H1 (cell line): ENCODE results near the gene FHIT. TPM values are rescaled to one million over a fixed set of nuclear protein-coding genes. Genes with fewer than 3 reads are reported as not detected.

Experiments
- CTCF ChIA-PET: fragments of 300-600 bp; sonication (Branson Sonifier 250); formaldehyde crosslinking; loops from one replicate; lab custom pipeline; 2021; ENCODE audit not compliant: partially characterized antibody; lab: Charles Lee
- POLR2A ChIA-PET: fragments of 300-600 bp; sonication (Branson Sonifier 250); formaldehyde crosslinking; loops from one replicate; lab custom pipeline; 2021; ENCODE audit warnings: inconsistent platforms; ENCODE audit not compliant: partially characterized antibody; lab: Charles Lee
- DNase-seq, 2 experiments: peaks; one replicate each; pipeline versions ENCODE4 v3.0.0 to v3.0.0-alpha.2; 2010 to 2022; ENCODE audit warnings: low spot score in 2 of 2, low read depth in 1 of 2, mixed read lengths in 1 of 2
- FAIRE-seq: peaks from 2 replicates; lab custom pipeline; 2011; peaks lifted over from hg19 to GRCh38; lab: Jason Lieb, UNC
- H2AFZ ChIP-seq: 2 replicates; pipeline ENCODE4 v1.8.1; 2012; ENCODE audit warnings: low read length, inconsistent platforms
- H2AK5ac ChIP-seq: 2 replicates; pipeline ENCODE4 v1.6.1; 2013; ENCODE audit warnings: low read depth, low read length
- H2BK120ac ChIP-seq: replicated peaks from 2 replicates; pipeline ENCODE3; 2013; ENCODE audit warnings: low read depth, low read length, inconsistent platforms
- H2BK12ac ChIP-seq: 2 replicates; pipeline ENCODE4 v1.6.1; 2013; ENCODE audit warnings: low read depth, low read length
- H2BK15ac ChIP-seq: 2 replicates; pipeline ENCODE4 v1.6.1; 2013; ENCODE audit warnings: low read length
- H2BK20ac ChIP-seq: 2 replicates; pipeline ENCODE4 v1.6.1; 2013; ENCODE audit warnings: low read length
- H2BK5ac ChIP-seq: 2 replicates; pipeline ENCODE4 v1.6.1; 2013; ENCODE audit warnings: low read depth, low read length
- H3K14ac ChIP-seq: 2 replicates; pipeline ENCODE4 v1.6.1; 2013; ENCODE audit warnings: inconsistent platforms; ENCODE audit not compliant: insufficient read length
- H3K18ac ChIP-seq: 2 replicates; pipeline ENCODE4 v1.6.1; 2013; ENCODE audit warnings: low read length; ENCODE audit errors: extremely low read depth
- H3K23ac ChIP-seq: 2 replicates; pipeline ENCODE4 v1.6.1; 2013; ENCODE audit warnings: inconsistent platforms; ENCODE audit not compliant: insufficient read length
- H3K23me2 ChIP-seq: 2 replicates; pipeline ENCODE4 v1.6.1; 2013; ENCODE audit warnings: low read depth, low read length
- H3K27ac ChIP-seq: 2 replicates; pipeline ENCODE4 v1.6.1; 2011; ENCODE audit warnings: low read depth, low read length, inconsistent platforms
- H3K27me3 ChIP-seq, 4 experiments: replicated peaks in 1 of 4; 1 replicate in 1 of 4; 2 replicates in 3 of 4; pipeline versions ENCODE4 v1.6.1 to v1.8.1; 2011 to 2013; ENCODE audit warnings: low read length in 3 of 4, mild to moderate bottlenecking in 3 of 4, inconsistent platforms in 2 of 4, mixed read lengths in 2 of 4, moderate library complexity in 1 of 4; ENCODE audit not compliant: control insufficient read depth in 3 of 4, insufficient read depth in 3 of 4; ENCODE audit errors: extremely low read depth in 1 of 4
- H3K36me3 ChIP-seq, 4 experiments: 2 replicates each; pipeline versions ENCODE4 v1.6.1 to v1.8.1; 2011 to 2013; ENCODE audit warnings: mild to moderate bottlenecking in 4 of 4, low read length in 3 of 4, moderate library complexity in 2 of 4, control low read depth in 1 of 4, inconsistent platforms in 1 of 4; ENCODE audit not compliant: insufficient read depth in 4 of 4, control insufficient read depth in 2 of 4
- H3K4ac ChIP-seq: replicated peaks from 2 replicates; pipeline ENCODE3; 2013; ENCODE audit warnings: low read length, low read depth, mixed read lengths, inconsistent platforms; ENCODE audit not compliant: insufficient read length
- H3K4me1 ChIP-seq, 4 experiments: replicated peaks in 1 of 4; 1 replicate in 1 of 4; 2 replicates in 3 of 4; pipeline versions ENCODE4 v1.6.1 to v1.8.1; 2011 to 2013; ENCODE audit warnings: low read length in 3 of 4, inconsistent platforms in 2 of 4, mixed read lengths in 1 of 4; ENCODE audit not compliant: insufficient read depth in 4 of 4, control insufficient read depth in 3 of 4
- H3K4me2 ChIP-seq, 2 experiments: 2 replicates each; pipeline versions ENCODE4 v1.6.1 to v1.8.1; 2011 to 2013; ENCODE audit warnings: low read depth in 2 of 2, low read length in 2 of 2, control low read depth in 1 of 2, inconsistent platforms in 1 of 2, mild to moderate bottlenecking in 1 of 2; ENCODE audit not compliant: insufficient read depth in 1 of 2
- H3K4me3 ChIP-seq, 4 experiments: fragments of 200-600, 300-600 bp in 1 of 4; sonication (generic), shearing (Covaris generic), sonication (Bioruptor Twin) in 1 of 4; 2 replicates each; pipeline versions ENCODE4 v1.5.1 to v1.8.1; 2011 to 2016; ENCODE audit warnings: low read length in 4 of 4, low read depth in 3 of 4, control low read depth in 2 of 4, inconsistent platforms in 2 of 4, mild to moderate bottlenecking in 2 of 4, mixed read lengths in 1 of 4, moderate library complexity in 1 of 4; ENCODE audit not compliant: insufficient read depth in 2 of 4; ENCODE audit errors: extremely low read depth in 1 of 4
- H3K56ac ChIP-seq: replicated peaks from 2 replicates; pipeline ENCODE3; 2013; ENCODE audit warnings: low read depth, mild to moderate bottlenecking, mixed read lengths, low read length, inconsistent platforms; ENCODE audit not compliant: insufficient read length
- H3K79me1 ChIP-seq: 2 replicates; pipeline ENCODE4 v1.6.1; 2013; ENCODE audit warnings: low read depth, low read length, control low read depth
- H3K79me2 ChIP-seq, 2 experiments: 2 replicates each; pipeline versions ENCODE4 v1.6.1 to v1.8.1; 2012 to 2013; ENCODE audit warnings: low read length in 2 of 2, mild to moderate bottlenecking in 2 of 2, inconsistent platforms in 1 of 2; ENCODE audit not compliant: insufficient read depth in 2 of 2, control insufficient read depth in 1 of 2
- H3K9ac ChIP-seq, 4 experiments: replicated peaks in 1 of 4; 1 replicate in 1 of 4; 2 replicates in 3 of 4; pipeline versions ENCODE4 v1.6.1 to v1.8.1; 2011 to 2013; ENCODE audit warnings: low read depth in 3 of 4, low read length in 3 of 4, control low read depth in 2 of 4, mild to moderate bottlenecking in 2 of 4, moderate library complexity in 2 of 4, inconsistent platforms in 1 of 4; ENCODE audit errors: extremely low read depth in 1 of 4
- H3K9me3 ChIP-seq, 2 experiments: 2 replicates each; pipeline versions ENCODE4 v1.6.1 to v1.8.1; 2012 to 2013; ENCODE audit warnings: mild to moderate bottlenecking in 2 of 2, moderate library complexity in 2 of 2, control low read depth in 1 of 2, inconsistent platforms in 1 of 2, low read depth in 1 of 2, low read length in 1 of 2, mixed read lengths in 1 of 2; ENCODE audit not compliant: insufficient read depth in 2 of 2
- H4K20me1 ChIP-seq, 2 experiments: replicated peaks in 1 of 2; 2 replicates each; pipeline versions ENCODE3 to v1.8.1; 2011 to 2013; ENCODE audit warnings: inconsistent platforms in 2 of 2, low read length in 2 of 2, mild to moderate bottlenecking in 1 of 2; ENCODE audit not compliant: insufficient read depth in 2 of 2, control insufficient read depth in 1 of 2
- H4K5ac ChIP-seq: 2 replicates; pipeline ENCODE4 v1.6.1; 2013; ENCODE audit warnings: low read length, low read depth, mixed read lengths, inconsistent platforms; ENCODE audit not compliant: insufficient read length
- H4K8ac ChIP-seq: 2 replicates; pipeline ENCODE4 v1.8.0; 2013; ENCODE audit warnings: mild to moderate bottlenecking, moderate library complexity, low read length, inconsistent platforms; ENCODE audit not compliant: insufficient read depth; ENCODE audit errors: extremely low read depth
- H4K91ac ChIP-seq: replicated peaks from 2 replicates; pipeline ENCODE3; 2013; ENCODE audit warnings: low read length, mixed read lengths, inconsistent platforms; ENCODE audit not compliant: insufficient read length
- CEBPB ChIP-seq: IDR thresholded peaks from 2 replicates; pipeline ENCODE4 v1.6.1; 2012; ENCODE audit warnings: low read depth, low read length
- CHD1 ChIP-seq: IDR thresholded peaks from 2 replicates; pipeline ENCODE4 v1.6.1; 2012; ENCODE audit warnings: low read depth, low read length, improper control_type of control experiment
- EZH2 ChIP-seq: fragments of 200-600 bp; sonication (generic); IDR thresholded peaks from 2 replicates; pipeline ENCODE4 v1.7.1; 2012; ENCODE audit warnings: low read depth, mild to moderate bottlenecking, moderate library complexity, low read length, inconsistent platforms; ENCODE audit not compliant: severe bottlenecking
- JUN ChIP-seq: IDR thresholded peaks from 2 replicates; pipeline ENCODE4 v1.6.1; 2011; ENCODE audit warnings: low read depth, mild to moderate bottlenecking, improper control_type of control experiment, low read length
- KDM1A ChIP-seq: fragments of 200-600, 300-600 bp; sonication (generic); IDR thresholded peaks from 2 replicates; pipeline ENCODE4 v1.7.1; 2016; ENCODE audit warnings: mild to moderate bottlenecking, low read length, borderline replicate concordance
- POU5F1 ChIP-seq: IDR thresholded peaks from 2 replicates; pipeline ENCODE4 v1.6.1; 2011; ENCODE audit warnings: low read depth, mild to moderate bottlenecking, low read length, moderate library complexity
- RBBP5 ChIP-seq: IDR thresholded peaks from 2 replicates; pipeline ENCODE4 v1.7.1; 2012; ENCODE audit warnings: low read depth, mild to moderate bottlenecking, inconsistent platforms, low read length, moderate library complexity, borderline replicate concordance
- RFX5 ChIP-seq: IDR thresholded peaks from 2 replicates; pipeline ENCODE4 v1.6.1; 2011; ENCODE audit warnings: low read depth, low read length, improper control_type of control experiment, borderline replicate concordance
- RNF2 ChIP-seq: fragments of 200-900, 300-1000 bp; sonication (generic); IDR thresholded peaks from 2 replicates; pipeline ENCODE4 v1.7.1; 2016; ENCODE audit warnings: borderline replicate concordance, low read depth, mild to moderate bottlenecking, antibody characterized with exemption, low read length; ENCODE audit not compliant: poor library complexity, severe bottlenecking; ENCODE audit errors: missing control alignments
- SAP30 ChIP-seq: fragments of 300-600 bp; sonication (generic); IDR thresholded peaks from 2 replicates; pipeline ENCODE4 v1.7.1; 2012; ENCODE audit warnings: low read length, moderate library complexity, mild to moderate bottlenecking, inconsistent platforms; ENCODE audit not compliant: insufficient read depth, insufficient replicate concordance
- SIRT6 ChIP-seq: IDR thresholded peaks from one replicate; pipeline ENCODE4 v1.7.1; 2012; ENCODE audit warnings: low read length, inconsistent platforms
- TAF1 ChIP-seq: IDR thresholded peaks from 2 replicates; pipeline ENCODE4 v1.6.1; 2011; ENCODE audit warnings: mild to moderate bottlenecking, low read depth, low read length
- USF2 ChIP-seq: IDR thresholded peaks from 2 replicates; pipeline ENCODE4 v1.6.1; 2011; ENCODE audit warnings: low read length, improper control_type of control experiment
- YY1 ChIP-seq: IDR thresholded peaks from 2 replicates; pipeline ENCODE4 v1.6.1; 2011; ENCODE audit warnings: low read depth, mild to moderate bottlenecking, low read length
- whole genome bisulfite sequencing, 2 experiments: shearing (Covaris generic) in 1 of 2; methylation state at CpG; one replicate each; pipeline versions ENCODE4 v1.1.6 to v1.1.7; 2013 to 2015; ENCODE audit warnings: low lambda C conversion rate in 2 of 2, mixed read lengths in 2 of 2, inconsistent platforms in 1 of 2, low coverage in 1 of 2, missing lambda C conversion rate in 1 of 2; ENCODE audit not compliant: insufficient replicate concordance in 2 of 2, insufficient coverage in 1 of 2, insufficient read length in 1 of 2; ENCODE audit errors: extremely low coverage in 1 of 2, missing lambda C conversion rate in 1 of 2; 5-methylcytosine and 5-hydroxymethylcytosine counted together
- polyA plus RNA-seq, 7 experiments: library from polyadenylated mRNA; depleted of rRNA in 3 of 7; stranded (reverse) in 5 of 7; unstranded in 2 of 7; fragments of >200 nt in 5 of 7; fragments of 200-250 nt in 2 of 7; gene quantifications; 1 replicate in 5 of 7; 2 replicates in 1 of 7; 4 replicates in 1 of 7; pipeline versions ENCODE4 v1.2.1 to v1.2.3, GENCODE V29; 2011 to 2013; ENCODE audit warnings: missing spikeins in 2 of 7, mixed read lengths in 2 of 7
- total RNA-seq: library from RNA; stranded (reverse); fragmentation: NEBNext Ultra II Directional; extraction: Animal tissue kit (Norgen Biotek cat#: 25700); gene quantifications from 2 replicates; pipeline ENCODE4 v1.2.1, GENCODE V29; 2021

The FHIT gene
- total and polyA plus RNA-seq, 2 of the 8 experiments (the other 6 are each of a cell fraction or from before 2014, with no cell fraction given): 1.2 to 3.2 TPM

- Histone ChIP-seq H2BK120ac (no peak overlapping the region), H3K4ac (no peak overlapping the region), H4K20me1 (no peaks in the 10 kb centered on the region), H3K27me3 (no peaks in the 10 kb centered on the region), H2BK15ac (no peak overlapping the region), H3K56ac (no peak overlapping the region), H3K4me1 (peaks cover 0 to 2% (median 0%) of the 10 kb centered on the region in 4 experiments; a peak in 2 of 7 replicates), H3K9ac (no peak overlapping the region), H4K91ac (no peak overlapping the region), H4K8ac (no peak overlapping the region), H3K79me2 (no peaks in the 10 kb centered on the region), H3K14ac (no peak overlapping the region), H3K9me3 (no peaks in the 10 kb centered on the region), H3K4me2 (no peak overlapping the region), H2BK20ac (no peak overlapping the region; the same call in 1 of the 2 replicates), H3K18ac (no peak overlapping the region), H3K36me3 (no peaks in the 10 kb centered on the region), H2BK5ac (no peak overlapping the region), H3K23me2 (no peaks in the 10 kb centered on the region), H3K79me1 (no peaks in the 10 kb centered on the region), H2BK12ac (no peak overlapping the region), H2AFZ (no peak overlapping the region), H2AK5ac (no peak overlapping the region), H3K23ac (no peak overlapping the region), H3K4me3 (no peak overlapping the region), H4K5ac (no peak overlapping the region), H3K27ac (no peak overlapping the region)
- no peak for DNase-seq
- 92% methylated on average over 3 of the region's 3 CpGs; no CpG with 5 or more reads in 1 of the 2 experiments for WGBS, 2 experiments
- POLR2A ChIA-PET: no interaction called here
- CTCF ChIA-PET: no interaction called here
- no peak for FAIRE-seq
- TF ChIP-seq YY1: no peak
- no peak for TF ChIP-seq SAP30
- no peak for TF ChIP-seq CEBPB
- no peak for TF ChIP-seq RBBP5
- TF ChIP-seq EZH2: no peak
- no peak for TF ChIP-seq SIRT6
- TF ChIP-seq TAF1: no peak
- TF ChIP-seq JUN: no peak
- no peak for TF ChIP-seq CHD1
- no peak for TF ChIP-seq USF2
- no peak for TF ChIP-seq RNF2
- no peak for TF ChIP-seq POU5F1
- no peak for TF ChIP-seq RFX5
- TF ChIP-seq KDM1A: no peak
These were observed 714.8 kb downstream of the FHIT start for GRCh38 chr3:60536420-60536819.
